PC-3 (cell line): ENCODE data around the gene ISG20L2. TPM values are rescaled to one million over a fixed set of nuclear protein-coding genes. Genes with fewer than 3 reads are reported as not detected.

ENCODE experiments used
- ATAC-seq: fragments of 200-7000 bp; cut with Tn5 transposase; 2 replicates; pipeline ENCODE4 v1.9.1; 2020; ENCODE audit warnings: mild to moderate bottlenecking, moderate library complexity
- BruUV-seq: library from RNA; stranded (reverse); fragments of 400-500 nt; replicated peaks from 2 replicates; lab custom pipeline; 2021; lab: Mats Ljungman, UMichigan
- CTCF ChIA-PET: fragments of 300-600 bp; sonication (Branson Sonifier 250); formaldehyde crosslinking; loops from one replicate; lab custom pipeline; 2022; ENCODE audit warnings: antibody characterized with exemption; lab: Charles Lee
- POLR2A ChIA-PET: fragments of 300-600 bp; sonication (Branson Sonifier 250); formaldehyde crosslinking; loops from one replicate; lab custom pipeline; 2022; ENCODE audit warnings: antibody characterized with exemption; ENCODE audit not compliant: unreplicated experiment; lab: Charles Lee
- DNase-seq: peaks from one replicate; pipeline ENCODE4 v3.0.0-alpha.2; 2015
- H2AFZ ChIP-seq: fragments of 300-600 bp; sonication (generic); 2 replicates; pipeline ENCODE4 v1.6.0; 2016; ENCODE audit warnings: antibody characterized with exemption, low read length
- H3F3A ChIP-seq: fragments of 300-600 bp; sonication (generic); one replicate; pipeline ENCODE4 v1.6.0; 2017; ENCODE audit warnings: antibody characterized with exemption, low read length, control low read depth, mild to moderate bottlenecking; ENCODE audit not compliant: unreplicated experiment
- H3K27ac ChIP-seq: fragments of 300-600 bp; sonication (generic); 2 replicates; pipeline ENCODE4 v1.5.1; 2016; ENCODE audit warnings: mild to moderate bottlenecking, low read length
- H3K27me3 ChIP-seq: fragments of 300-600 bp; sonication (generic); 2 replicates; pipeline ENCODE4 v1.6.1; 2016; ENCODE audit warnings: low read length, mixed read lengths
- H3K36me3 ChIP-seq: fragments of 300-600 bp; sonication (generic); 2 replicates; pipeline ENCODE4 v1.6.1; 2016; ENCODE audit warnings: low read depth, mixed run types, low read length, mixed read lengths
- H3K4me1 ChIP-seq: fragments of 300-600 bp; sonication (generic); 2 replicates; pipeline ENCODE4 v1.5.1; 2016; ENCODE audit warnings: low read length; ENCODE audit not compliant: insufficient read depth
- H3K4me2 ChIP-seq: fragments of 300-600 bp; sonication (generic); 2 replicates; pipeline ENCODE4 v1.6.0; 2016; ENCODE audit warnings: low read length
- H3K4me3 ChIP-seq: fragments of 300-600 bp; sonication (generic); 2 replicates; pipeline ENCODE4 v1.5.1; 2016; ENCODE audit warnings: mild to moderate bottlenecking, low read length, mixed read lengths
- H3K79me2 ChIP-seq: fragments of 300-600 bp; sonication (generic); 2 replicates; pipeline ENCODE4 v1.6.1; 2017; ENCODE audit warnings: low read length, mixed read lengths
- H3K9ac ChIP-seq: fragments of 300-600 bp; sonication (generic); 2 replicates; pipeline ENCODE4 v1.6.0; 2016; ENCODE audit warnings: mild to moderate bottlenecking, low read length
- H3K9me2 ChIP-seq: fragments of 300-600 bp; sonication (generic); replicated peaks from 2 replicates; pipeline ENCODE4 v1.6.1; 2016; ENCODE audit warnings: mixed run types, low read length, mixed read lengths
- H3K9me3 ChIP-seq: fragments of 300-600 bp; sonication (generic); 2 replicates; pipeline ENCODE4 v1.6.1; 2016; ENCODE audit warnings: low read length, mixed read lengths
- H4K20me1 ChIP-seq: fragments of 300-600 bp; sonication (generic); 2 replicates; pipeline ENCODE4 v1.6.1; 2016; ENCODE audit warnings: low read length, mixed read lengths
- CTCF ChIP-seq: fragments of 300-600 bp; sonication (generic); conservative IDR thresholded peaks from 2 replicates; pipeline ENCODE4 v1.5.1; 2017; ENCODE audit warnings: antibody characterized with exemption, low read depth, mild to moderate bottlenecking, low read length
- EZH2 ChIP-seq: fragments of 300-600 bp; sonication (generic); IDR thresholded peaks from one replicate; pipeline ENCODE4 v1.6.1; 2017; ENCODE audit warnings: antibody characterized with exemption, mild to moderate bottlenecking, low read length; ENCODE audit not compliant: unreplicated experiment
- EZH2phosphoT487 ChIP-seq: fragments of 300-600 bp; sonication (generic); IDR thresholded peaks from 2 replicates; pipeline ENCODE4 v1.6.1; 2018; ENCODE audit warnings: mild to moderate bottlenecking, antibody characterized with exemption, low read length, borderline replicate concordance
- intact Hi-C: fragments of 100-400 bp; cut with micrococcal nuclease; formaldehyde crosslinking; loops from 2 replicates; pipeline ENCODE4 v1.9.0; 2023
- total RNA-seq: library from RNA; depleted of rRNA; stranded (reverse); fragments of >200 nt; gene quantifications from 2 replicates; pipeline ENCODE4 v1.2.3, GENCODE V29; 2014

ISG20L2 gene
- total RNA-seq, 1 experiment from 2014 or later: 39.2 TPM

GRCh38 chr1:156691665-156692440, 36.7 kb downstream of the ISG20L2 start:
- intact Hi-C loops: no loop called here
- Histone ChIP-seq H3K4me3 (peak overlapping the region; percentile 11; the same call in 1 of the 2 replicates), H3K9me2 (no peaks in the 10 kb centered on the region), H4K20me1 (no peaks in the 10 kb centered on the region), H3K27me3 (no peaks in the 10 kb centered on the region), H3K9me3 (no peaks in the 10 kb centered on the region), H3K27ac (peak overlapping the region; percentile 75), H3K4me1 (peaks cover 55% of the 10 kb centered on the region), H3K79me2 (no peaks in the 10 kb centered on the region), H3F3A (peaks cover 8% of the 10 kb centered on the region), H3K9ac (peak overlapping the region; percentile 35), H2AFZ (peak overlapping the region; percentile 51), H3K36me3 (no peaks in the 10 kb centered on the region), H3K4me2 (peak overlapping the region; percentile 67)
- TF ChIP-seq CTCF (no peak), EZH2 (no peak), EZH2phosphoT487 (no peak)
- CTCF ChIA-PET: interaction anchor here (1.0 to 3.8 kb wide), 4 partner anchors 9 to 169 kb away, joined by 3 to 106 read pairs (median 44); partner anchors contain the start of gene CRABP2
- DNase-seq (peak; percentile 71), ATAC-seq (peak; percentile 14)
- BruUV-seq: no TSS peak
- POLR2A ChIA-PET: interaction anchor here (1.6 kb wide), 1 partner anchor 14 kb away, joined by 4 read pairs; the partner anchor contains the start of gene CRABP2

- no peaks in the 10 kb centered on the region for H3K9me3 ChIP-seq
- no peaks in the 10 kb centered on the region for H3K79me2 ChIP-seq
- POLR2A ChIA-PET: interaction anchor here (0.5 to 1.6 kb wide), 3 partner anchors 14 to 66 kb away, joined by 4 to 18 read pairs (median 4); partner anchors contain the start of gene CRABP2
- no peak for DNase-seq
- H2AFZ ChIP-seq: peak overlapping the region; percentile 51
- H3K9me2 ChIP-seq: no peaks in the 10 kb centered on the region
- no peaks in the 10 kb centered on the region for H4K20me1 ChIP-seq
- peak overlapping the region; percentile 67 for H3K4me2 ChIP-seq
- H3K27ac ChIP-seq: peak overlapping the region; percentile 75
- CTCF ChIA-PET: interaction anchor here (1.0 to 3.8 kb wide), 4 partner anchors 15 to 170 kb away, joined by 3 to 106 read pairs (median 48); partner anchors contain the start of gene CRABP2
- ATAC-seq: no peak
- no peaks in the 10 kb centered on the region for H3K36me3 ChIP-seq
- H3F3A ChIP-seq: peaks cover 8% of the 10 kb centered on the region
- no peak for TF ChIP-seq EZH2
- TF ChIP-seq EZH2phosphoT487: no peak
- no peak for TF ChIP-seq CTCF
- BruUV-seq: no TSS peak
- H3K9ac ChIP-seq: no peak overlapping the region
- intact Hi-C loops: no loop called here
- no peak overlapping the region for H3K4me3 ChIP-seq
- H3K4me1 ChIP-seq: peaks cover 58% of the 10 kb centered on the region
- H3K27me3 ChIP-seq: no peaks in the 10 kb centered on the region
Measured at GRCh38 chr1:156691191-156691590, 37.4 kb downstream of the ISG20L2 start.

- Histone ChIP-seq H3K9me2 (no peaks in the 10 kb centered on the region), H3K79me2 (no peaks in the 10 kb centered on the region), H3K4me2 (no peak overlapping the region), H3K27me3 (no peaks in the 10 kb centered on the region), H2AFZ (no peak overlapping the region), H3F3A (peaks cover 8% of the 10 kb centered on the region), H3K36me3 (no peaks in the 10 kb centered on the region), H3K9ac (no peak overlapping the region), H4K20me1 (no peaks in the 10 kb centered on the region), H3K9me3 (no peaks in the 10 kb centered on the region), H3K27ac (no peak overlapping the region), H3K4me1 (peaks cover 60% of the 10 kb centered on the region), H3K4me3 (no peak overlapping the region)
- POLR2A ChIA-PET: interaction anchor here (0.5 to 2.1 kb wide), 4 partner anchors 14 to 66 kb away, joined by 4 to 18 read pairs (median 8); partner anchors contain the start of gene CRABP2
- BruUV-seq: no TSS peak
- no peak for ATAC-seq
- TF ChIP-seq CTCF (no peak), EZH2phosphoT487 (no peak), EZH2 (no peak)
- intact Hi-C loops: no loop called here
- CTCF ChIA-PET: interaction anchor here (1.0 to 3.8 kb wide), 7 partner anchors 16 to 196 kb away, joined by 3 to 106 read pairs (median 16); partner anchors contain the start of genes CRABP2, ISG20L2 and METTL25B
- no peak for DNase-seq
Measured at GRCh38 chr1:156690675-156691036, 37.9 kb downstream of the ISG20L2 start.
